RWPE2 (cell line): Measurements from ENCODE around the gene LZTFL1.

Source experiments
- ATAC-seq: fragments of 200-7000 bp; cut with Tn5 transposase; 3 replicates; pipeline ENCODE4 v1.9.1; 2021; ENCODE audit warnings: low read depth
- DNase-seq: peaks from one replicate; pipeline ENCODE4 v3.0.0-alpha.2; 2020; ENCODE audit warnings: low spot score
- H3K27ac ChIP-seq: fragments of 450-650 bp; 2 replicates; pipeline ENCODE4 v1.5.1; 2017; ENCODE audit warnings: mild to moderate bottlenecking; ENCODE audit not compliant: poor library complexity, severe bottlenecking
- H3K27me3 ChIP-seq: fragments of 250-450 bp; sonication (Bioruptor Pico); 2 replicates; pipeline ENCODE4 v1.5.1; 2021; ENCODE audit warnings: mild to moderate bottlenecking, moderate library complexity; ENCODE audit not compliant: insufficient read depth, poor library complexity, severe bottlenecking
- H3K36me3 ChIP-seq: fragments of 250-450 bp; sonication (Bioruptor Pico); 2 replicates; pipeline ENCODE4 v1.5.1; 2020; ENCODE audit warnings: low read depth, mild to moderate bottlenecking, moderate library complexity
- H3K4me1 ChIP-seq: fragments of 250-450 bp; sonication (Bioruptor Pico); 2 replicates; pipeline ENCODE4 v1.5.1; 2021; ENCODE audit warnings: mild to moderate bottlenecking, moderate library complexity; ENCODE audit not compliant: insufficient read depth, poor library complexity, severe bottlenecking
- H3K4me3 ChIP-seq: fragments of 250-450 bp; sonication (Bioruptor Pico); 2 replicates; pipeline ENCODE4 v1.5.1; 2021; ENCODE audit warnings: mild to moderate bottlenecking, moderate library complexity; ENCODE audit not compliant: severe bottlenecking
- H3K9me3 ChIP-seq: fragments of 250-450 bp; sonication (Bioruptor Pico); 2 replicates; pipeline ENCODE4 v1.5.1; 2021; ENCODE audit warnings: mild to moderate bottlenecking, moderate library complexity; ENCODE audit not compliant: severe bottlenecking
- TF ChIP-seq, protein P1 (sequence below): fragments of 450-650 bp; IDR thresholded peaks from one replicate; pipeline ENCODE4 v1.5.1; 2017; ENCODE audit warnings: mild to moderate bottlenecking, moderate library complexity; ENCODE audit not compliant: poor library complexity, severe bottlenecking

Gene LZTFL1

DNA sequence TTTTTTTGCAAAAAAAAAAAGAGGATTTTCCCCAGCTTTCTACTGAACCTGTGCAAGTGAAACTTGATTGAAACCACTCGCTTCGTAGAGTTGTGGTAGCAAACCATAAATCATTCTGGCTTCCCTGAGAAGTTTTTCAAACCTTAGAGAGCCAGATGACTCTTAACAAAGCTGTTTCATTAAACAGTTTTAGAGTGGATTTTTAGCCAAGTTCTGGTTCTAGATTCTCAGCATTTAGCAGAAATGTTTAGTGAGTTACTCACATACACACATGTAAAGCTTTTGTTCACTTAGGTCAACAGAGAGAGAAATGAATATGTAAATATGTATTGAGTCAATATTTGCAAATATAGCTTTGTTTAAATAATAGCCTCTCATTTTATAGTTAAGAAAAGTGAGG lies 26.3 kb upstream of the LZTFL1 start:
- ATAC-seq (no peak), DNase-seq (no peak)
- no peaks in the 10 kb centered on the region for H3K4me1 ChIP-seq
- H3K36me3 ChIP-seq: no peaks in the 10 kb centered on the region
- TF ChIP-seq, protein P1, sequence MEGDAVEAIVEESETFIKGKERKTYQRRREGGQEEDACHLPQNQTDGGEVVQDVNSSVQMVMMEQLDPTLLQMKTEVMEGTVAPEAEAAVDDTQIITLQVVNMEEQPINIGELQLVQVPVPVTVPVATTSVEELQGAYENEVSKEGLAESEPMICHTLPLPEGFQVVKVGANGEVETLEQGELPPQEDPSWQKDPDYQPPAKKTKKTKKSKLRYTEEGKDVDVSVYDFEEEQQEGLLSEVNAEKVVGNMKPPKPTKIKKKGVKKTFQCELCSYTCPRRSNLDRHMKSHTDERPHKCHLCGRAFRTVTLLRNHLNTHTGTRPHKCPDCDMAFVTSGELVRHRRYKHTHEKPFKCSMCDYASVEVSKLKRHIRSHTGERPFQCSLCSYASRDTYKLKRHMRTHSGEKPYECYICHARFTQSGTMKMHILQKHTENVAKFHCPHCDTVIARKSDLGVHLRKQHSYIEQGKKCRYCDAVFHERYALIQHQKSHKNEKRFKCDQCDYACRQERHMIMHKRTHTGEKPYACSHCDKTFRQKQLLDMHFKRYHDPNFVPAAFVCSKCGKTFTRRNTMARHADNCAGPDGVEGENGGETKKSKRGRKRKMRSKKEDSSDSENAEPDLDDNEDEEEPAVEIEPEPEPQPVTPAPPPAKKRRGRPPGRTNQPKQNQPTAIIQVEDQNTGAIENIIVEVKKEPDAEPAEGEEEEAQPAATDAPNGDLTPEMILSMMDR: no peak
- H3K9me3 ChIP-seq: no peaks in the 10 kb centered on the region
- no peak overlapping the region for H3K27ac ChIP-seq
- H3K27me3 ChIP-seq: peaks cover 9% of the 10 kb centered on the region
- H3K4me3 ChIP-seq: no peak overlapping the region

DNA sequence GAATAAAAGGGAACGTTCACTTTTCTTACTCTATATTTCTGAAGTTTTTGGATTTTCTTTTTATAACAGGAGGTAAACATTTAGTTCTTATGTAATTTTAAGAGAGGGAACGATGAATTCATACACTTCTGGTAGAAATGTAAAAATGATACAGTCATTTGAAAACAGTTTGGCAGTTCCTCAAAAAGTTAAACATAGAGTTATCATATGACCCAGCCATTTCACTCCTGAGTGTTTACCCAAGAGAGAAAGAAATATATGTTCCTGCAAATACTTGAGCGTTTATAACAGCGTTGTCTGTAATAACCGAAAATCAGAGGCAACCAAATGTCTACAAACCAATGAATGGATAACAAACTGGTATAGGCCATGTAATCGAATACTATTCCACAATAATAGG lies 23.6 kb upstream of the LZTFL1 start:
- Histone ChIP-seq H3K9me3 (no peaks in the 10 kb centered on the region), H3K4me1 (no peaks in the 10 kb centered on the region), H3K27me3 (peaks cover 9% of the 10 kb centered on the region), H3K27ac (no peak overlapping the region), H3K4me3 (no peak overlapping the region), H3K36me3 (no peaks in the 10 kb centered on the region)
- TF ChIP-seq, protein P1: no peak
- ATAC-seq: no peak
- DNase-seq: no peak

DNA sequence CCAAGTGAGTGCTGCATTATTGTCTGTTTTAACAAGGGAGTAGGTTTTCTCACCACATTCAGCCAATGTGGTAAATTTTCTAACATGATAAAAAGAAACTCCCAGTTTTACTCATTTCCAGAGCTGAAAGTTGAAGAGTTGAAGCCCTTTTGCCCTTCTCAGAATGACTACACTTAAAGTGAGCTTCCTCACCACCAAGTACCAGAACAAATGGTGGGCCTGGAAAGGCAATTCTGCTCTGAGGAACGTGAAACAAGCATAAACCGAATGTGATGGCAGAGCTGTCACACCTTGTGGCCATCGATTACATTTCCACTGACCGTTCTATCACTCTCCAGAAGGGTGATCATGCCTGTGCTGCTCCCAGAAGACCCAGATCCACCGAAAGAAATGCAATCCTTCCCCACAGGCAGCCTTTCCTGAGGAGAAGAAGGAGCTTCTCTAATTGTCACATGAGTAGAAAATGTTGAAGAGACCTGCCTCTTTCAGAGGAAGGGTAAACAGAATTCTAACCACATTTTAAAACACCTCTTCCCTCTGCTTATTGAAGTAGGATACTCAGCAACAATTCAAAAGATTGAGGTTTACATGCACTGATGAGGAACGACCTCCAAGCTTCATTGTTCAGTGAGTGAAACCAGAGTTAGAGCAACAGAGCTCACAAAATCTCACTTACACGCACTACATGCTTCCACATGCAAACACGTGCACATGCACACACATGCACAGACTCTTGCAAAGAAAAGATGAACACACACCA lies 23.0 kb upstream of the LZTFL1 start:
- Histone ChIP-seq H3K4me1 (no peaks in the 10 kb centered on the region), H3K36me3 (no peaks in the 10 kb centered on the region), H3K27me3 (peaks cover 9% of the 10 kb centered on the region), H3K9me3 (no peaks in the 10 kb centered on the region), H3K4me3 (no peak overlapping the region), H3K27ac (no peak overlapping the region)
- ATAC-seq (no peak), DNase-seq (no peak)
- TF ChIP-seq, protein P1: no peak

DNA sequence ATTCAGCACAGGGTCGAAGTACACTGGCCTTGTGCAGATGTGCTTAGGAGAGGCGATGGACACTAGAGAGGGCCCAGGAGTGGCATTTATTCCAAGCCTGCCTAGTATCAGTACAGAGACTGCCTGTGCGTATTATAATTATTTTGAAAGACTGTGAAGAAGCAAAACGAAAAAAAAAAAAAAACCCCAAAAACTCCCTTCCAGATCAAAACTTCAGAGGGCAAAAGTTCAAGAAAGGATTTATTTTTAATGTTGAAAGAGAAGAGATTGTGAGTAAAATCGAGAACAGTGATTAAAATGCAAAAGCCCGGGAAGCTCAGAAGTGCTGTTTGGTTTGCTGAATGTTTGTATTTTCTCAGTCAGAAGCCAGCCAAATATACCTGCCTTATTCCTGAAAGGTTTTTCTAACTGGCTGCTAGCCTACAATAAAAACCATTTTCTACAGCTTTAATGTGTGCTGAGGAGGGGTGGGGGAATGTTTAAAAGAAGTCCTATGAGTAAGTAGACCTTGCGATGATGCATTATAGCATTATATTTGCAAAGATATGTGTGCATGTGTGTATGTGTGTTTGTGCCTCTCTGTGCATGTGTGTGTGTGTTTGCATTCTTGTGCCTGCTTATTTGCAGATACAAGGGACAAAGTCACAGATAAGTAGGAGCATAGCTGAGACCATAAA lies 19.3 kb upstream of the LZTFL1 start:
- peaks cover 9% of the 10 kb centered on the region for H3K27me3 ChIP-seq
- TF ChIP-seq, protein P1: no peak
- H3K27ac ChIP-seq: no peak overlapping the region
- H3K4me3 ChIP-seq: no peak overlapping the region
- no peak for ATAC-seq
- no peaks in the 10 kb centered on the region for H3K36me3 ChIP-seq
- no peaks in the 10 kb centered on the region for H3K9me3 ChIP-seq
- H3K4me1 ChIP-seq: no peaks in the 10 kb centered on the region
- DNase-seq: no peak

DNA sequence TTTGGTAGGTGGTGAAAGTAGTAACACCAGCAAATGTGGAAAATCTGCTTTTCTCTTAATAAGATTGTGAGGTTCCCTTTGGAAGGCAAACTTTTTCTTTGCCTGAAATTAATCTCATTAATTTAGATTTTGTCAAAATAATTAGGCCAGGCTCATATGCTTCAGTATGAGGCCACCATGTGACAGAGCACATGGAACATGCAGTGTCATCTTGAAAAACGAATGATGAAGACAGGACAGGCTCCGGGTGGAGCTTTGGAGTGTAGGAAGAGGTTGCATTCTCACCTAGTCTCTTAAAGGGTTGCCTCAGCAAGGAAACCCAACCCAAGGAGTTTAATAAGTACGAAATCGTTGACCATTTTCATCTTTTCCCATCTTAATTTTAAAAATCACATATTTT lies 18.6 kb upstream of the LZTFL1 start:
- peaks cover 4% of the 10 kb centered on the region for H3K27me3 ChIP-seq
- H3K9me3 ChIP-seq: no peaks in the 10 kb centered on the region
- no peaks in the 10 kb centered on the region for H3K36me3 ChIP-seq
- ATAC-seq (no peak), DNase-seq (no peak)
- TF ChIP-seq, protein P1: no peak
- H3K4me3 ChIP-seq: no peak overlapping the region
- H3K4me1 ChIP-seq: no peaks in the 10 kb centered on the region
- no peak overlapping the region for H3K27ac ChIP-seq
